ENCODE results near the gene MIOX.

Gene MIOX

DNA sequence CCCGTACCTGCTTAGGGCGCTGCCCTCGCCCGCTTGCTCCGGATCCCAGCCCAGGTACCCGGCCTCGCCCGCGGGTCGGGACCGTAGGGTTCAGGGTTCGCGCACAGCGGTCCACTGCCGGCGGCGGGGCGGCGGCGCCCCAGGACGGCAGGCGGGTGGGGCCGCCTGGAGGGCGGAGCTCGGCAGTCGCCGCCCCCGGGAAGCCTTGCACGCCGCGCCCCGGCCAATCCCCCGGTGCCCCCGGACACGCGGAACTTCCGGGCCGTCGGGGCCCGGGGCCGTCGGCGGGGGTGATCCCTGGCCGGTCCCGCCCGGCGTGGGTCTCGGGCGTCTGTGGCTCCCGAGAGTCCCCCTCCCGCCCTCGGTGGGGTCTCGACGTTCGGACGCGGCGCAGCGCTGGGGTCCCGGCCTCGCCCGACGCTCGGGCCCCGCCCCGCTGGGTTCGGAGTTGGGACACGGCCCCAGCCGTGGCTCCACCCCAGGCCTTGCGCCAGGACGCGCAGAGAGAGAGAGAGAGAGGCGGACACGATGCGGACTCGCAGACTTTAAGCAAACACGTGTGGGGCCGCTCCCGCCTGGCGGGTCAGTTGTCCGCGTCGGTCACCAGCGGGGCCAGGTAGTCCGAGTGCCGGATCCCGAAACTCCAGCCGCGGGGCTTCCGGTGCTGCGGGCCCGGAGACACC, 43.4 kb downstream of the MIOX start, which contains the start of gene TYMP:
TYMP (minus strand) TSS at position 116 of the 683 bp plus-strand sequence. CDS start 303 bp downstream, outside the sequence.
- DNase-seq: peak; percentile 92 to 96 (median 95)

DNA sequence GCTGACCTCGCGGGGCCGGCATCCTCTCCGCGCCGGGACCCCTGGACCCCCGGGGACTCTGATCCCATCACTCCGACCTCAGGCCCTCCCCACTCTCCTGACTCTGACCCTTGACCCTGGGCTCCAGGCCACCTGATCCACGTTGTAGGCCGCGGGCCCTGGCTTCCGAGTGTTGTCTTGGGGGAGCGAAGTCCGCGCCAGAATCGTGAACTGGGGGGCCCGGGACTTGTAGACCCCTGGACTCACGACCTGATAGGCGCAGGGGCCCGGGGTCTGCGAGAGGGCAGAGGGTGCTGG, 43.9 kb downstream of the MIOX start:
- DNase-seq: peak in 1 of 4 experiments; percentile 65

DNA sequence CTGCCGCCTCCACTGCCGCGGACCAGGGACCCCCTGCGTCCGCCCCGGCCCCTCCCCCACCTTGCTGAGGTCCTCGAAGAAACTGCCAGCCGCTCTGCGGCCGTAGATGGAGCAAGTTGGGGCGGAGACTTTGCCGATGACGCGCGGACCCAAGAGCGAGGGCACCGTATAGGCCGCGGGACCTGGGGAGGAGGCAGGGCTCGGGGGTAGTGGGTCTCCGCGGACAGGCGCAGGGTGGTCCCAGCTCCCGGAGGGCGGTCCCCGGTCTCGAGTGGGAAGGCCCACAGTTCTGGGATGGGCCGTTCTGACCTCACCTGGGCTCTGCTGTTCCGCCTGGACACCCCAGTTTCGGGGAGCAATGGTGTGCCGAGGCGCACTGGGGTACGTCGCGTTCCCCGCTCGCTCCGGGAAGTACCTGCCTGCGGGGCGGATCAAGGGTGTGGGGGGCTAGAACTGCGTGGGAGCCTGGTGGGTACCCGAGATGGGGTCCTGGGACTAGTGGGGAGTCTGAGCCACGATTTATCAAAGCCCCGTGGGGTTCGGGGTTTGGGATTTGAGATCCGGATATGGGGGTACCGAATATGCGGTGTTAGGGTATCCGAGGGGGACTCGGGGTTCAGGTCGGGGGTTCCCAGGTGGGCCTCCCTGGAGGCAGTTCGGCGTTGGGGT, 44.4 kb downstream of the MIOX start:
- DNase-seq: peak; percentile 94 to 97 (median 96)

DNA sequence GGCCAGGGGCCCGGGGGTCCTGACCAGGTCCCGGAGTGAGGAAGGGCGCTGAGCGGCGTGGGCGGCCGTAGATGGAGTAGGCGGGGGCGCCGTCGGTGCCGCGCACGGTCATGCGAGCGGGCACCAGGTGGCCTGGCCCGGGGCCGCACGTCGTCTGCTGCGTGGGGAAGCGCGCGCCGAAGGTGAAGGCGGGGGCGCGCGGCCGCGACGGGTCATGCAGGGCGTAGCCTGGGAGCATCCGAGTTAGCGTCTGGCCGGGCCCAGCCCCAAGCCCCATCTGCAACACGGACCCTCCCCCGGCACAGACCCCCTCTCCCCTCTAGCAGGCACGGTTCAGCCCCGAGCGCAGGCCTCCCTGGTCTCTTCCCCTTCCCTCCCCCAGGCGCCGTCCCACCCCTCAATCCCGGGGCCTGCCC, 44.9 kb downstream of the MIOX start:
- DNase-seq: peak; percentile 87 to 94 (median 89)

DNA sequence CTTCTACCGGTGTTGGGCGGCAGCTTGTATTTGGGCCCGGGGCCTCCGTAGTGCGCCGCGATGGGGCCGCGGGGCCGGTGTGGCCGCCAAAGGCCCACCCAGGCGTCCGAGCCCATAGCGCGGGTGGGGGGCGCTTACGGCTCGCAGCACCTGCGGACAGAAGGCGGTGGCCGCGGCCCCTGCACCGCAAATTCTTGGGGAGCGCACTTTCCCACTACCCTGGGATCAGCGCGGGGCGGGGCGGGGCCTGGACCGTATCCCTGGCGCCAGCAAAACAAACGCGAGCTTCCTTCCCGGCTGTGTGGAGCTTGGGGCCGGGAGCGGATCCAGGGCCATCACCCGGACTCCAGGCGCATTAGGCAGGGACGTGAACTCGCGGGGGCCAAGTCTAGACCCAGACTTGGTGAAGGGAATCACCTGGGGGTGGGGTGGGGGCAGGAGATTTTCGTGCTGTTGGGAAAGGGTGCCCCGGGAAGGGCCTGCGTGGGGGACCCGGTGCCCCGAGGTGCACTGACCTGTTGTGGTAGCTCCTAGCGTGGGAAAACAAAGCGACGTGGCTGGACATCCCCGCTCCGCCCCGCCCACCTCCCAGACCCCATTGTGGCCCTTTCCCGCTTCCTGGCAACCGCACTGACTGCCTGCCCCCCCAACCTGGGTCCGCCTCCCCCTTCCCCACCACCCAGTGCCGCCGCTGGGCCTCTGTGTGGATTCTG, 45.5 kb downstream of the MIOX start:
- DNase-seq: peak; percentile 67 to 88 (median 76)

DNA sequence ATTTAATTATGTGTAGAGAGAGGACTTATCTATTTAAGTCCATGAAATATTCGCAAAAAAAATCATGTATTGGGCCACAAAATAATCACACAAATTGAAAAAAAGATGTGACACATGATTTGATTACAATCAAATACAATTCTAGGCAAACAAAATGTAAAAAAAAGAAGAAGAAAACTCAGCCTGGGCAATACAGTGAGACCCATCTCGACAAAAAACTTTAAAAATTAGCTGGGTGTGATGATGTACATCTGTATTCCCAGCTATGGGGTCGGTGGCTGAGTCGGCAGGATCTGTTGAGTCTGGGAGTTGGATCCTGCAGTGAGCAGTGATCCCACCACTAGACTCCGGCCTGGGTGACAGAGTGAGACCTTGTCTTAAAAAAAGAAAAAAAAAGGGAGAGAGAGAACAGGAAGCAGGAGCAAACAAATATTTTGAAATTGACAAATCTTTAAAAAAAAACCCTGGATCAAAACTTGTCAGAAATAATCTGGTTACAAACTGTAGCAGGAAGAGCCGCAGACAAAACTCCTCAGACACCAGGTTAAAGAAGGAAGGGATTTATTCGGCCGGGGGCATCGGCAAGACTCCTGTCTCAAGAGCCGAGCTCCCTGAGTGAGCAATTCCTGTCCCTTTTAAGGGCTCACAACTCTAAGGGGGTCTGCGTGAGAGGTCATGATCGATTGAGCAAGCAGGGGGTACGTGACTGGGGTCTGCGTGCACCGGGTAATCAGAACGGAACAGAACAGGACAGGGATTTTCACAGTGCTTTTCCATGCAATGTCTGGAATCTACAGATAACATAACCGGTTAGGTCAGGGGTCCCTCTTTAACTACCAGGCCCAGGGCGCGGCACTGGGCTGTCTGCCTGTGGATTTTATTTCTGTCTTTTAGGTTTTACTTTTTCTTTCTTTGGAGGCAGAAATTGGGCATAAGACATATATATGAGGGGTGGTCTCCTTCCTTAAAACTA, 46.5 kb downstream of the MIOX start:
- DNase-seq: peak in 2 of 4 experiments; percentile 34 to 40

DNA sequence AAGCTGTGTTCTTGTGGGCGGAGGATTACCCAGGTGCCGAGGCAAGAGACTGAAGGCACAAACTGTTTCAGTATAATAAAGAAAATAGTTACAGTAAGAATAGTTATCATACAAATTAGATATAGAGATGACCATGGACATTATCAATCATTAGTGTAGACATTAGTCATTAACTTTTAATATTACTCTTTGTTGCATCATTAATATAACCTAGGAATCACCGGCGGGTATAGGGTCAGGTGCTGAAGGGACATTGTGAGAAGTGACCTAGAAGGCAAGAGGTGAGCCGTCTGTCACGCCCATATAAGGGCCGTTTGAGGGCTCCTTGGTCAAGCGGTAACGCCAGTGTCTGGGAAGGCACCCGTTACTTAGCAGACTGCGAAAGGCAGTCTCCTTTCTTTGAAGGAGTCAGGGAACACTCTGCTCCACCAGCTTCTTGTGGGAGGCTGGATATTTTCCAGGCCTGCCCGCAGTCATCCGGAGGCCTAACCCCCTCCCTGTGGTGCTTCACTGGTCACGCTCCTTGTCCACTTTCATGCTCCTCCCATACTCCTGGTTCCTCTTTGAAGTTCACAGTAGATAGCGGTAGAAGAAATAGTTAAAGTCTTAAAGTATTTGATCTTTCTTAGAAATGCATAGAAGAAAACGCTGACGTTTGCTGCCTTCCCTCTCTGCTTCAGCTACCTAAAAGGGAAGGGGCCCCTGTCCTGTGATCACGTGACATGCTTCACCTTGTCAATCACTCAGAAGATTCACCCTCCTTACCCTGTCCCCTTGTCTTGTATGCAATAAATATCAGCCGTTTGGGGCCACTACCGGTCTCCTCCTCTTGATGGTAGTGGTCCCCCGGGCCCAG, 47.4 kb downstream of the MIOX start:
- peak; percentile 70 to 86 (median 82) for DNase-seq

DNA sequence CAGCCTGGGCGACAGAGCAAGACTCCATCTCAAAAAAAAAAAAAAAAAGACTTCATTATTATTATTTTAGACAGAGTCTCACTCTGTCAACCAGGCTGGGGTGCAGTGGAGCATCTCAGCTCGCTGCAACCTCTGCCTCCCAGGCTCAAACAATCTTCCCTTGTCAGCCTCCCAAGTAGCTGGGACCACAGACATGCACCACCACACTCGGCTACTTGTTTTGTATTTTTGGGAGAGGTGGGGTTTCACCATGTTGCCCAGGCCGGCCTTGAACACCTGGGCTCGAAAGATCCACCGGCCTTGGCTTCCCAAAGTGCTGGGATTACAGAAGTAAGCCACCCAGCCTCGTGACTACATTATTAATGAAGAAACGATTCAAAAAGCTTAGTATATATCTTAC, 48.5 kb downstream of the MIOX start:
- peak in 1 of 4 experiments; percentile 18 for DNase-seq

DNA sequence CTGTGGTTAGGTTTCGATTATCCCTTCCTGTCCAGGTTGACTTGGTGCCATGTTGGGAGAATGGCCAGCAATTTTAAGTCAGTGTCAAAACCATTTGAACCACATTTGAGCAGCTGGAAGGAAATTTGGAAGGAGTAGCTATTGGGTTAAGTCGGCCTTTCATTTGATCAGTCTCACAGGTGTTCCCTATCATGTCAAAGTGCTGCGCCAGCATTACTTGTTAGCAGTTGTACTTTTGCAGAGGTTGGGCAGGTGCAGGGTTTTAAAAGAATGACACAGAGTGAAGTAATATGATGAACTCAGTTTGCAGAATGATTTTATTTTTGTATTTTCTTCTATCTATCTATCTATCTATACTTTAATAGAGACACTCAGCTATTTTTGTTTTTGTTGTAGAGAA, 49.6 kb downstream of the MIOX start:
- DNase-seq: no peak

DNA sequence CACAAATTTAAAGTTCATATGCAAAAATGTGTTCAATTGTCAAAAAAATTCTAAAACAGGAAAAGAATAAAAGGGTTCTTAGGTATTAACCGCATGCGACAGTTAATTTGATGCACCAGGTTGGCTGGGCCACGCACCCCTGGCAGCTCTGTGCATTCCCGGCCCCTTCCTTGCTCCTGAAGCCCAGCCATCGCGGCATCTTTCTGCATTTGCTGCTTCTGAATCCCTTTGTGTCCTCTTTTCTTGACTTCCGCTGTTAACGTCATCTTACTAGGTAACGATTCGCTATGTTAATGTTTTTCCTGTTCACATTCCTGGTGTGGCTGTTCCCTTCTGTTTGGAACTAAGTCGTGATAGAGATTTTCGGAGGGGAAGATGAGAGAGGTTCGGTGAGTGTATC, 51.1 kb downstream of the MIOX start:
- peak in 2 of 4 experiments; percentile 24 to 41 for DNase-seq

All from suppressor macrophage (primary cell).